Ishikawa (cell line): ENCODE measurements around the gene DYRK3.

Experiments
- CEBPB ChIP-seq: IDR thresholded peaks from 2 replicates; pipeline ENCODE4 v1.6.1; 2012
- CREB1 ChIP-seq: IDR thresholded peaks from 2 replicates; pipeline ENCODE4 v1.6.1; 2012; ENCODE audit warnings: low read depth
- EGR1 ChIP-seq: IDR thresholded peaks from 2 replicates; pipeline ENCODE4 v1.6.1; 2012
- EP300 ChIP-seq: IDR thresholded peaks from 2 replicates; pipeline ENCODE4 v1.6.1; 2012; ENCODE audit warnings: borderline replicate concordance
- FOXM1 ChIP-seq: IDR thresholded peaks from 2 replicates; pipeline ENCODE4 v1.6.1; 2012; ENCODE audit warnings: low read depth, borderline replicate concordance
- NFIC ChIP-seq: IDR thresholded peaks from 2 replicates; pipeline ENCODE4 v1.6.1; 2012
- RAD21 ChIP-seq: IDR thresholded peaks from 2 replicates; pipeline ENCODE4 v1.6.1; 2012; ENCODE audit warnings: low read depth
- TAF1 ChIP-seq: IDR thresholded peaks from 2 replicates; pipeline ENCODE4 v1.6.1; 2012; ENCODE audit warnings: low read depth, mild to moderate bottlenecking
- TCF12 ChIP-seq: IDR thresholded peaks from 2 replicates; pipeline ENCODE4 v1.6.1; 2012; ENCODE audit warnings: low read depth
- TEAD4 ChIP-seq: IDR thresholded peaks from 2 replicates; pipeline ENCODE4 v1.6.1; 2012
- YY1 ChIP-seq: IDR thresholded peaks from 2 replicates; pipeline ENCODE4 v1.6.1; 2012; ENCODE audit warnings: low read depth
- ZBTB7A ChIP-seq: IDR thresholded peaks from 2 replicates; pipeline ENCODE4 v1.6.1; 2012; ENCODE audit warnings: low read depth
- TF ChIP-seq, protein P1 (sequence below): IDR thresholded peaks from 2 replicates; pipeline ENCODE4 v1.6.1; 2012; ENCODE audit warnings: low read depth, mild to moderate bottlenecking
- TF ChIP-seq, protein P2 (sequence below): IDR thresholded peaks from 2 replicates; pipeline ENCODE4 v1.6.1; 2012
- TF ChIP-seq, protein P3 (sequence below): IDR thresholded peaks from 2 replicates; pipeline ENCODE4 v1.6.1; 2012

Gene DYRK3

DNA sequence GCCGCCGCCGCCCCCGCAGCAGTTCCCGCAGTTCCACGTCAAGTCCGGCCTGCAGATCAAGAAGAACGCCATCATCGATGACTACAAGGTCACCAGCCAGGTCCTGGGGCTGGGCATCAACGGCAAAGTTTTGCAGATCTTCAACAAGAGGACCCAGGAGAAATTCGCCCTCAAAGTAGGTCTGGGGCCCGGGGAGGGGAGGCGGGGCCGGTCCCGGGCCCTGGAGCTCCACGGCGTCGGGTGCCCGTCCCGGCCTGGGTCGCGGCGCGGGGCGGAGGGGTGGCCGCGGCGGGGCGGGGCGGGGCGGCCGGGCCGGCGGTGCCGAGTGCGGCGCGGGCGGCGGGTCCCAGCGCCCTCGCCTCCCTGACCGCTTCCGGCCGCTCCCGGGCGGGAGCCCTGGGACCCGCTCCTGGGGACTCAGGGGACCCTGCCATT is 50.0 kb downstream of the DYRK3 start:
- TF ChIP-seq EP300: no peak
- no peak for TF ChIP-seq TAF1
- TF ChIP-seq, protein P1, sequence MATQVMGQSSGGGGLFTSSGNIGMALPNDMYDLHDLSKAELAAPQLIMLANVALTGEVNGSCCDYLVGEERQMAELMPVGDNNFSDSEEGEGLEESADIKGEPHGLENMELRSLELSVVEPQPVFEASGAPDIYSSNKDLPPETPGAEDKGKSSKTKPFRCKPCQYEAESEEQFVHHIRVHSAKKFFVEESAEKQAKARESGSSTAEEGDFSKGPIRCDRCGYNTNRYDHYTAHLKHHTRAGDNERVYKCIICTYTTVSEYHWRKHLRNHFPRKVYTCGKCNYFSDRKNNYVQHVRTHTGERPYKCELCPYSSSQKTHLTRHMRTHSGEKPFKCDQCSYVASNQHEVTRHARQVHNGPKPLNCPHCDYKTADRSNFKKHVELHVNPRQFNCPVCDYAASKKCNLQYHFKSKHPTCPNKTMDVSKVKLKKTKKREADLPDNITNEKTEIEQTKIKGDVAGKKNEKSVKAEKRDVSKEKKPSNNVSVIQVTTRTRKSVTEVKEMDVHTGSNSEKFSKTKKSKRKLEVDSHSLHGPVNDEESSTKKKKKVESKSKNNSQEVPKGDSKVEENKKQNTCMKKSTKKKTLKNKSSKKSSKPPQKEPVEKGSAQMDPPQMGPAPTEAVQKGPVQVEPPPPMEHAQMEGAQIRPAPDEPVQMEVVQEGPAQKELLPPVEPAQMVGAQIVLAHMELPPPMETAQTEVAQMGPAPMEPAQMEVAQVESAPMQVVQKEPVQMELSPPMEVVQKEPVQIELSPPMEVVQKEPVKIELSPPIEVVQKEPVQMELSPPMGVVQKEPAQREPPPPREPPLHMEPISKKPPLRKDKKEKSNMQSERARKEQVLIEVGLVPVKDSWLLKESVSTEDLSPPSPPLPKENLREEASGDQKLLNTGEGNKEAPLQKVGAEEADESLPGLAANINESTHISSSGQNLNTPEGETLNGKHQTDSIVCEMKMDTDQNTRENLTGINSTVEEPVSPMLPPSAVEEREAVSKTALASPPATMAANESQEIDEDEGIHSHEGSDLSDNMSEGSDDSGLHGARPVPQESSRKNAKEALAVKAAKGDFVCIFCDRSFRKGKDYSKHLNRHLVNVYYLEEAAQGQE: no peak
- TF ChIP-seq CEBPB: no peak
- 0 out of 2 replicates have a peak, but pooled peaks have one; percentile 36 for TF ChIP-seq YY1
- TF ChIP-seq, protein P2, sequence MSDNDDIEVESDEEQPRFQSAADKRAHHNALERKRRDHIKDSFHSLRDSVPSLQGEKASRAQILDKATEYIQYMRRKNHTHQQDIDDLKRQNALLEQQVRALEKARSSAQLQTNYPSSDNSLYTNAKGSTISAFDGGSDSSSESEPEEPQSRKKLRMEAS: no peak
- TF ChIP-seq EGR1: peak; percentile 60

DNA sequence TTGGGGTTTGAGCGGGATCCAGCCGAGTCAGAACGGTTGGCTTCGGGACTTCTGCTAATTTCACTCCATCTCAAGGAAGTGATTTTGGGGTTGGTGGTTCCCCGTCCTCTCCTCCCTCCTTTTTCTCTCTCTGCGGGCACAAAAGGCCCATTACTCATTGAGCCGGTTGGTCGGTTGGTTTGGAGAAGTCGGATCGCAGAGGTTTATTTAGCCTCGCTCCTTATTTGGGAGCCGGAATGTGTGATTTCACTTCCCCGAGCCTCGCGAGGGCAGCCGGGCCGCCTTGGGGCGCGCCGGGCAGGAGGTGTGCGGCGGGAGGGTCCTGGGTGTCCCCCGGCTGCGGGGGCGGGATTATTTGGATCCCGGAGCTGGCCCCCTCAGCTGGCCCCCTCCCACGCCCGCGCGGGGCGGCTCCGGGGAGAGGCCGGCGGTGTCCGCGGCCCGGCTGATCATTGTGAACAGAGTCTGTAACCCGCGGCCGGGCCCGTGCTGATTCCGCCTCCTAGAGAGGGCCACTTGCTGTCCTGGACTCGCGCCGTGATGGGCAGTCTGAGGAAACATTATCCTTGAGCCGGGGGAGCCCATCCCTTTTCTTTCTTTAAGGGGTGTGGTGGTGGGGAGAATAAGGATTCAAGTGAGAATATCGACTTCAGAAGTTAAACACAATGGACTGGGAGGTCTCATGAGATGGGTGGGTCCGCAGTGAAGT is 50.6 kb downstream of the DYRK3 start:
- TF ChIP-seq, protein P3, sequence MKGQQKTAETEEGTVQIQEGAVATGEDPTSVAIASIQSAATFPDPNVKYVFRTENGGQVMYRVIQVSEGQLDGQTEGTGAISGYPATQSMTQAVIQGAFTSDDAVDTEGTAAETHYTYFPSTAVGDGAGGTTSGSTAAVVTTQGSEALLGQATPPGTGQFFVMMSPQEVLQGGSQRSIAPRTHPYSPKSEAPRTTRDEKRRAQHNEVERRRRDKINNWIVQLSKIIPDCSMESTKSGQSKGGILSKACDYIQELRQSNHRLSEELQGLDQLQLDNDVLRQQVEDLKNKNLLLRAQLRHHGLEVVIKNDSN: no peak
- TF ChIP-seq EGR1: peak; percentile 80
- peak; percentile 68 for TF ChIP-seq TEAD4
- TF ChIP-seq, protein P2: peak; percentile 23; the same call in 1 of the 2 replicates
- TF ChIP-seq TAF1: peak; percentile 45; the same call in 1 of the 2 replicates
- TF ChIP-seq ZBTB7A: peak; percentile 86
- no peak for TF ChIP-seq EP300

DNA sequence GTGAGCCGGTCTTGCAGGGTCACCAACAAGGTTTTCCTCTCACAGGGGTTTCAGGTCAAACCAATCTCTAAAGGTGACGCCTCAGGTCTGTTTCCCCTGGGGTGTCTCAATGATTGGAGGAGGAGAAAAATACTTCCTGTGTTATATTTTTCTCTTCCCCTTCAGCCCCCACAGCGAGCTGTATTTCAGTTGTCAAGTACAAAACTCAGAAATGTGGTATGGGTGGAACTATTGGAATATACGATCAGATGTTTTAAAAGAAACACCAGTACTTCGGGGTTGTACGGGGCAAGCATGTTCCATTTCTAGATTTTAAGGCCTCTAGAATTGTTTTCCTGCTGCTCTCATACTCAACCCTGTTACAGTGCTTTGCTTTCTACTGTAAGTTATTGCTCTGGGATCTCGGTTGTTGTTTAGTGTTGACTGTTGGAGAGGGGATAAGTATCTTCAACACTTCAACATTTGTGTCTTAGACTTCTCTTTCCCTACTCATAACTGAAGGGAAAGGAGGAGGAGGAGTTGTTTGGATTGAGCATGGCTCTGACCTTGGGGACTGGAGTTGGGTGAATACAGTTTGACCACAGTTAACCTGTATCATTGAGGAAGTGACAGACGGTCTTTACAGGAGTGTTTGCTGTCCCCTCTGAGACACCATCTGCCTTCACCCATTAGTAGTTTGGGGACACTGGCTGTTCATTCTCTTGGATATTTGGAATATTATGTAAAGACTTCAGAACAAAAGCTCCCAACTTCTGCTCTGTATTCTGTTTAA is 51.3 kb downstream of the DYRK3 start:
- TF ChIP-seq TEAD4: no peak

DNA sequence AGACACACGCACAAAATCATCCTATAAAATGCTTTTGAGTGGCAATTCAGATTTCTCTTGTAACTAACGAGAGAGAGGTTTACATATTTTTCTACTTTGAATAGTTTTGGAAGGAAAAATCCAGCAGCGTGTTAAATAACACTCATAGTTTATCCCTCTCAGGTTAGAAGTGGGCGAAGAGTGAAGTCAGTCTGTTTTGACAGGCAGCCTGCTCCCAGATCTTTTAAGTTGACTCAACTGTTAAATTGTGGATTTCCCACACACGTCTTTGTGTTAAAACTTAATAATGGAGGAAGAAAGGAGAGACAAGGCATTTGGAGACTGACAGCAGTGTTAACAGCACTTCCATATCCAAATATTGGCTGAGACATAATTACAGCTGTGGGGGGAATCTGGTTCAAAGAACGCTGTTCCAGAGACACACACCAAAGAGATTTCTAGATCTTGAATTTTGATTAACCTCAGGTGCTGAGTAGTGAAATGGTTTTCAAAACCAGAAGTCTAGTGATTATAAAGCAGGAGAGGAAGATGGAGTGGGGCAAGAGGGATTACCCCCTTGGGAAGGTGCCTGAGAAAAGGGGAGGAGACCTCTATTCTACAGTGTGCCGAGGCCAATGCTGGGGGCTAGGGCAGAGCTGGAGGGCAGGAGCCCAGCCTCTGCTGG is 52.0 kb downstream of the DYRK3 start:
- no peak for TF ChIP-seq TCF12
- TF ChIP-seq, protein P1: no peak

DNA sequence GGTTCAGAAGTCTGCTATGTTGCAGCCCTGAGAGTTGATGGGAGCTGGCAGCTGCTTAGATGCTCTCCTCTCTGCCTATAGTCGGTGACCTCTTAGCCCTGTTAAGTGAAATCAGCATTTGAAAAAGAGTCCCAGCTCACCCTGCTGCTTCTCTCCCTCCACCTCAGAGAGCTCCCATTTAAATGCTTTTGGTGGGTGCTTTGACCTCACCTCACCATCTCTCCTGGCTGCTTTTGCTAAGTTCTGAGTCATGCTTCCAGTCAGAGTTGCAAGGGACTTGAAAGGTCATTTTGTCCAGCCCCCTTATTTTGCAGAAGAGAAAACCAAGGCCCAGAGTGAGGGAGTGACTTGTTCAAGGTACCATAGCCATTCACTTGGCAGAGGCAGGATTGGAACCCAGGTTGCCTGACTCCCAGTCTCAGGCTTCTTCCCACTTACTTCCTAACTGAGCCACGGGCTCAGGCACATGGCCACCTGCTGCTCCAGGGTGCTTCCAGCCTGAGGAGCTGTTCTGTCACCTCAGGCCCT is 52.6 kb downstream of the DYRK3 start:
- TF ChIP-seq, protein P3: no peak
- no peak for TF ChIP-seq CEBPB

DNA sequence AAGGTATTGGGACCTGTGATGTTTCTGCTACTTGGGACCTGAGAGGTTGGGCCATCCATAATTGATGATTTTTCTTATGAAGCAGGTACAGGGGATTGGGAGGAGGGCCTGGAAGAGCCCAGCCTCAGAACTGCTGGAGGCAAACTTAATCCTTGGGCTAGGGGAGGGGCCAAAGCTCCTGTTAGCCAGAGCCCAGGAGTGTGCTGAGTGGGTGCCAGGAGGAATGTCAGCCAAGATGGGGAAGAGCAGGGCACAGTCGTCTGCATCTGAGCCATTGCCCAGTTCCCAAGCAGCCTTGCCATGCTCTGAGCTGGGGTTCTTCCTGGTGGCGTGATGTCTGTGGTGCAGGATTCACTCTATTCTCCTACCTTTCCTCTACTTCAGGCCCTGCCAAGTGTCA is 55.2 kb downstream of the DYRK3 start:
- TF ChIP-seq EGR1 (no peak), TCF12 (no peak), CEBPB (no peak), NFIC (no peak), FOXM1 (no peak), ZBTB7A (no peak), RAD21 (no peak), EP300 (no peak), TEAD4 (no peak), TAF1 (no peak), CREB1 (no peak), YY1 (no peak)
- TF ChIP-seq, protein P1: no peak
- TF ChIP-seq, protein P3: no peak
- TF ChIP-seq, protein P2: no peak
